GM19351 (cell line): ENCODE results near the gene ZNF141.
"Not testable (repeated sequence)": the region's sequence is repeated elsewhere in the genome, so short reads cannot be mapped to it uniquely, and the experiment has no call there.

Experiments
- ATAC-seq: cut with Tn5 transposase; IDR thresholded peaks from one replicate; pipeline ENCODE4 v1.9.1; 2021; ENCODE audit warnings: mild to moderate bottlenecking, moderate library complexity; ENCODE audit not compliant: unreplicated experiment

The ZNF141 gene

GRCh38 chr4:384311-385010 is 46.8 kb downstream of the ZNF141 start:
- no peak for ATAC-seq

GRCh38 chr4:385934-386707 is 48.5 kb downstream of the ZNF141 start:
- ATAC-seq, result no peak

GRCh38 chr4:386708-387105 is 49.1 kb downstream of the ZNF141 start:
- ATAC-seq, result no peak

- no peak for ATAC-seq
These were observed 66.4 kb downstream of the ZNF141 start for GRCh38 chr4:404006-404405.

- ATAC-seq, result not testable (repeated sequence)
These were observed 70.7 kb downstream of the ZNF141 start for GRCh38 chr4:408321-408720.

- no peak for ATAC-seq
These were observed 85.0 kb downstream of the ZNF141 start for GRCh38 chr4:422587-422986.
